H1 (cell line): Measurements from ENCODE around the gene CASS4. TPM values are rescaled to one million over a fixed set of nuclear protein-coding genes. Genes with fewer than 3 reads are reported as not detected.

Experiments
- CTCF ChIA-PET: fragments of 300-600 bp; sonication (Branson Sonifier 250); formaldehyde crosslinking; loops from one replicate; lab custom pipeline; 2021; ENCODE audit not compliant: partially characterized antibody; lab: Charles Lee
- POLR2A ChIA-PET: fragments of 300-600 bp; sonication (Branson Sonifier 250); formaldehyde crosslinking; loops from one replicate; lab custom pipeline; 2021; ENCODE audit warnings: inconsistent platforms; ENCODE audit not compliant: partially characterized antibody; lab: Charles Lee
- DNase-seq, 2 experiments: peaks; one replicate each; pipeline versions ENCODE4 v3.0.0 to v3.0.0-alpha.2; 2010 to 2022; ENCODE audit warnings: low spot score in 2 of 2, low read depth in 1 of 2, mixed read lengths in 1 of 2
- FAIRE-seq: peaks from 2 replicates; lab custom pipeline; 2011; peaks lifted over from hg19 to GRCh38; lab: Jason Lieb, UNC
- H2AFZ ChIP-seq: 2 replicates; pipeline ENCODE4 v1.8.1; 2012; ENCODE audit warnings: low read length, inconsistent platforms
- H2AK5ac ChIP-seq: 2 replicates; pipeline ENCODE4 v1.6.1; 2013; ENCODE audit warnings: low read depth, low read length
- H2BK120ac ChIP-seq: replicated peaks from 2 replicates; pipeline ENCODE3; 2013; ENCODE audit warnings: low read depth, low read length, inconsistent platforms
- H2BK12ac ChIP-seq: 2 replicates; pipeline ENCODE4 v1.6.1; 2013; ENCODE audit warnings: low read depth, low read length
- H2BK15ac ChIP-seq: 2 replicates; pipeline ENCODE4 v1.6.1; 2013; ENCODE audit warnings: low read length
- H2BK20ac ChIP-seq: 2 replicates; pipeline ENCODE4 v1.6.1; 2013; ENCODE audit warnings: low read length
- H2BK5ac ChIP-seq: 2 replicates; pipeline ENCODE4 v1.6.1; 2013; ENCODE audit warnings: low read depth, low read length
- H3K14ac ChIP-seq: 2 replicates; pipeline ENCODE4 v1.6.1; 2013; ENCODE audit warnings: inconsistent platforms; ENCODE audit not compliant: insufficient read length
- H3K18ac ChIP-seq: 2 replicates; pipeline ENCODE4 v1.6.1; 2013; ENCODE audit warnings: low read length; ENCODE audit errors: extremely low read depth
- H3K23ac ChIP-seq: 2 replicates; pipeline ENCODE4 v1.6.1; 2013; ENCODE audit warnings: inconsistent platforms; ENCODE audit not compliant: insufficient read length
- H3K23me2 ChIP-seq: 2 replicates; pipeline ENCODE4 v1.6.1; 2013; ENCODE audit warnings: low read depth, low read length
- H3K27ac ChIP-seq: 2 replicates; pipeline ENCODE4 v1.6.1; 2011; ENCODE audit warnings: low read depth, low read length, inconsistent platforms
- H3K27me3 ChIP-seq, 4 experiments: replicated peaks in 1 of 4; 1 replicate in 1 of 4; 2 replicates in 3 of 4; pipeline versions ENCODE4 v1.6.1 to v1.8.1; 2011 to 2013; ENCODE audit warnings: low read length in 3 of 4, mild to moderate bottlenecking in 3 of 4, inconsistent platforms in 2 of 4, mixed read lengths in 2 of 4, moderate library complexity in 1 of 4; ENCODE audit not compliant: control insufficient read depth in 3 of 4, insufficient read depth in 3 of 4; ENCODE audit errors: extremely low read depth in 1 of 4
- H3K36me3 ChIP-seq, 4 experiments: 2 replicates each; pipeline versions ENCODE4 v1.6.1 to v1.8.1; 2011 to 2013; ENCODE audit warnings: mild to moderate bottlenecking in 4 of 4, low read length in 3 of 4, moderate library complexity in 2 of 4, control low read depth in 1 of 4, inconsistent platforms in 1 of 4; ENCODE audit not compliant: insufficient read depth in 4 of 4, control insufficient read depth in 2 of 4
- H3K4ac ChIP-seq: replicated peaks from 2 replicates; pipeline ENCODE3; 2013; ENCODE audit warnings: low read length, low read depth, mixed read lengths, inconsistent platforms; ENCODE audit not compliant: insufficient read length
- H3K4me1 ChIP-seq, 4 experiments: replicated peaks in 1 of 4; 1 replicate in 1 of 4; 2 replicates in 3 of 4; pipeline versions ENCODE4 v1.6.1 to v1.8.1; 2011 to 2013; ENCODE audit warnings: low read length in 3 of 4, inconsistent platforms in 2 of 4, mixed read lengths in 1 of 4; ENCODE audit not compliant: insufficient read depth in 4 of 4, control insufficient read depth in 3 of 4
- H3K4me2 ChIP-seq, 2 experiments: 2 replicates each; pipeline versions ENCODE4 v1.6.1 to v1.8.1; 2011 to 2013; ENCODE audit warnings: low read depth in 2 of 2, low read length in 2 of 2, control low read depth in 1 of 2, inconsistent platforms in 1 of 2, mild to moderate bottlenecking in 1 of 2; ENCODE audit not compliant: insufficient read depth in 1 of 2
- H3K4me3 ChIP-seq, 4 experiments: fragments of 200-600, 300-600 bp in 1 of 4; sonication (generic), shearing (Covaris generic), sonication (Bioruptor Twin) in 1 of 4; 2 replicates each; pipeline versions ENCODE4 v1.5.1 to v1.8.1; 2011 to 2016; ENCODE audit warnings: low read length in 4 of 4, low read depth in 3 of 4, control low read depth in 2 of 4, inconsistent platforms in 2 of 4, mild to moderate bottlenecking in 2 of 4, mixed read lengths in 1 of 4, moderate library complexity in 1 of 4; ENCODE audit not compliant: insufficient read depth in 2 of 4; ENCODE audit errors: extremely low read depth in 1 of 4
- H3K56ac ChIP-seq: replicated peaks from 2 replicates; pipeline ENCODE3; 2013; ENCODE audit warnings: low read depth, mild to moderate bottlenecking, mixed read lengths, low read length, inconsistent platforms; ENCODE audit not compliant: insufficient read length
- H3K79me1 ChIP-seq: 2 replicates; pipeline ENCODE4 v1.6.1; 2013; ENCODE audit warnings: low read depth, low read length, control low read depth
- H3K79me2 ChIP-seq, 2 experiments: 2 replicates each; pipeline versions ENCODE4 v1.6.1 to v1.8.1; 2012 to 2013; ENCODE audit warnings: low read length in 2 of 2, mild to moderate bottlenecking in 2 of 2, inconsistent platforms in 1 of 2; ENCODE audit not compliant: insufficient read depth in 2 of 2, control insufficient read depth in 1 of 2
- H3K9ac ChIP-seq, 4 experiments: replicated peaks in 1 of 4; 1 replicate in 1 of 4; 2 replicates in 3 of 4; pipeline versions ENCODE4 v1.6.1 to v1.8.1; 2011 to 2013; ENCODE audit warnings: low read depth in 3 of 4, low read length in 3 of 4, control low read depth in 2 of 4, mild to moderate bottlenecking in 2 of 4, moderate library complexity in 2 of 4, inconsistent platforms in 1 of 4; ENCODE audit errors: extremely low read depth in 1 of 4
- H3K9me3 ChIP-seq, 2 experiments: 2 replicates each; pipeline versions ENCODE4 v1.6.1 to v1.8.1; 2012 to 2013; ENCODE audit warnings: mild to moderate bottlenecking in 2 of 2, moderate library complexity in 2 of 2, control low read depth in 1 of 2, inconsistent platforms in 1 of 2, low read depth in 1 of 2, low read length in 1 of 2, mixed read lengths in 1 of 2; ENCODE audit not compliant: insufficient read depth in 2 of 2
- H4K20me1 ChIP-seq, 2 experiments: replicated peaks in 1 of 2; 2 replicates each; pipeline versions ENCODE3 to v1.8.1; 2011 to 2013; ENCODE audit warnings: inconsistent platforms in 2 of 2, low read length in 2 of 2, mild to moderate bottlenecking in 1 of 2; ENCODE audit not compliant: insufficient read depth in 2 of 2, control insufficient read depth in 1 of 2
- H4K5ac ChIP-seq: 2 replicates; pipeline ENCODE4 v1.6.1; 2013; ENCODE audit warnings: low read length, low read depth, mixed read lengths, inconsistent platforms; ENCODE audit not compliant: insufficient read length
- H4K8ac ChIP-seq: 2 replicates; pipeline ENCODE4 v1.8.0; 2013; ENCODE audit warnings: mild to moderate bottlenecking, moderate library complexity, low read length, inconsistent platforms; ENCODE audit not compliant: insufficient read depth; ENCODE audit errors: extremely low read depth
- H4K91ac ChIP-seq: replicated peaks from 2 replicates; pipeline ENCODE3; 2013; ENCODE audit warnings: low read length, mixed read lengths, inconsistent platforms; ENCODE audit not compliant: insufficient read length
- SIN3A ChIP-seq, 2 experiments: IDR thresholded peaks in 1 of 2; conservative IDR thresholded peaks in 1 of 2; 2 replicates each; pipeline ENCODE4 v1.6.1; 2011 to 2012; ENCODE audit warnings: low read length in 2 of 2, improper control_type of control experiment in 1 of 2, low read depth in 1 of 2, mild to moderate bottlenecking in 1 of 2
- YY1 ChIP-seq: IDR thresholded peaks from 2 replicates; pipeline ENCODE4 v1.6.1; 2011; ENCODE audit warnings: low read depth, mild to moderate bottlenecking, low read length
- WGBS, 2 experiments: shearing (Covaris generic) in 1 of 2; methylation state at CpG; one replicate each; pipeline versions ENCODE4 v1.1.6 to v1.1.7; 2013 to 2015; ENCODE audit warnings: low lambda C conversion rate in 2 of 2, mixed read lengths in 2 of 2, inconsistent platforms in 1 of 2, low coverage in 1 of 2, missing lambda C conversion rate in 1 of 2; ENCODE audit not compliant: insufficient replicate concordance in 2 of 2, insufficient coverage in 1 of 2, insufficient read length in 1 of 2; ENCODE audit errors: extremely low coverage in 1 of 2, missing lambda C conversion rate in 1 of 2; 5-methylcytosine and 5-hydroxymethylcytosine counted together
- polyA plus RNA-seq, 7 experiments: library from polyadenylated mRNA; depleted of rRNA in 3 of 7; stranded (reverse) in 5 of 7; unstranded in 2 of 7; fragments of >200 nt in 5 of 7; fragments of 200-250 nt in 2 of 7; gene quantifications; 1 replicate in 5 of 7; 2 replicates in 1 of 7; 4 replicates in 1 of 7; pipeline versions ENCODE4 v1.2.1 to v1.2.3, GENCODE V29; 2011 to 2013; ENCODE audit warnings: missing spikeins in 2 of 7, mixed read lengths in 2 of 7
- total RNA-seq: library from RNA; stranded (reverse); fragmentation: NEBNext Ultra II Directional; extraction: Animal tissue kit (Norgen Biotek cat#: 25700); gene quantifications from 2 replicates; pipeline ENCODE4 v1.2.1, GENCODE V29; 2021

The CASS4 gene
- total and polyA plus RNA-seq, 2 of the 8 experiments (the other 6 are each of a cell fraction or from before 2014, with no cell fraction given), result not detected

DNA sequence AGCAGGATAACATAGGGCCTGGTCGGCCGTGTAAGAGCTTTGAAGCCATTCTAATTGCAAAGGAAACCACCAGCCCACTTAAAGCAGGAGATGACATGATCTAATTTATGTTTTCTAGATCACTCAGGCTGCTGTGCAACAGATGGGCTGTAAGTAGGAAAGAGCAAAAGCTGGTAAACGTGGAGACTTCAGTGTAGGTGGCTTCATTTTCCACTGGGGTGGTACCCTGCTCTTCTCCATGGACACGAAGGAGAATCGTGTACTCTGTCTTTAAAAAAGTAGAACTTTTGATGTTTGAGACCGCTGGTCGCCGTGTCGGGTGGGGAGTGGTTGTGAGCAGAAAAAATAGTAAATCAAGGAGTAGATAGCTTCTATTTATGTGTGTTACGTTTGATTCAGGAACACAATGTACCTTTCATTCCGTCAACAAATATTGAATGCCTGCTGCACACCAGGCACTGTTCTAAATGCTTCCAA is 6.4 kb downstream of the CASS4 start:
- FAIRE-seq, result no peak

More for the DNA sequence above, 6.4 kb downstream of the CASS4 start:
- no peak for TF ChIP-seq SIN3A (conservative IDR thresholded peaks at IDR 0.05 in 1 of 2, IDR thresholded peaks at IDR 0.05 in 1 of 2; ENCODE audit: low read depth in 1 of 2, low read length in 2 of 2)
- TF ChIP-seq YY1, result no peak
- Histone ChIP-seq H3K27me3 (no peaks in the 10 kb centered on the region; a peak in 1 of 7 replicates), H4K8ac (no peak overlapping the region), H2BK5ac (no peak overlapping the region), H4K5ac (no peak overlapping the region), H2BK120ac (no peak overlapping the region), H3K27ac (no peak overlapping the region), H3K4me1 (peaks cover 0 to 4% (median 1%) of the 10 kb centered on the region in 4 experiments; a peak in 4 of 7 replicates), H3K9me3 (no peaks in the 10 kb centered on the region), H3K36me3 (no peaks in the 10 kb centered on the region; a peak in 1 of 8 replicates), H2BK20ac (no peak overlapping the region), H3K4me3 (no peak overlapping the region), H3K79me2 (no peaks in the 10 kb centered on the region), H2AFZ (no peak overlapping the region), H3K14ac (no peak overlapping the region), H3K79me1 (no peaks in the 10 kb centered on the region), H3K4me2 (no peak overlapping the region), H2AK5ac (no peak overlapping the region), H4K91ac (no peak overlapping the region), H4K20me1 (peaks cover 0 to 4% of the 10 kb centered on the region in 2 experiments), H2BK15ac (no peak overlapping the region), H3K56ac (no peak overlapping the region), H3K23ac (no peak overlapping the region), H2BK12ac (no peak overlapping the region), H3K23me2 (no peaks in the 10 kb centered on the region), H3K9ac (no peak overlapping the region), H3K4ac (no peak overlapping the region), H3K18ac (no peak overlapping the region)
- 87% methylated on average over 11 of the region's 11 CpGs; no CpG with 5 or more reads in 1 of the 2 experiments for WGBS, 2 experiments
- CTCF ChIA-PET, result interaction anchor here (1.1 to 1.7 kb wide), 2 partner anchors 9 to 11 kb away, joined by 3 to 4 read pairs; no protein-coding TSS in a partner anchor
- POLR2A ChIA-PET, result no interaction called here
- no peak for DNase-seq
